Naive B cell (primary cell): ENCODE measurements around the gene SHQ1. TPM values are rescaled to one million over a fixed set of nuclear protein-coding genes. Genes with fewer than 3 reads are reported as not detected.

Experiments used
- ATAC-seq, 2 donors: fragments of 150-1000 bp; cut with Tn5 transposase; 2 replicates each; pipeline ENCODE4 v1.10.0; 2021; ENCODE audit warnings: low read depth in 2 of 2, mild to moderate bottlenecking in 2 of 2, moderate library complexity in 2 of 2
- DNase-seq: peaks from one replicate; pipeline ENCODE4 v3.0.0; 2022
- H3K27ac Mint-ChIP-seq, 6 donors: one replicate each; pipeline ENCODE4 v1.8.0; 2020 to 2022; ENCODE audit warnings: mild to moderate bottlenecking in 6 of 6, mixed read lengths in 6 of 6, moderate library complexity in 5 of 6, inconsistent platforms in 2 of 6
- H3K27me3 Mint-ChIP-seq, 3 donors: one replicate each; pipeline ENCODE4 v1.8.0; 2021 to 2022; ENCODE audit warnings: mixed read lengths in 3 of 3, mild to moderate bottlenecking in 1 of 3
- H3K36me3 Mint-ChIP-seq, 2 donors: one replicate each; pipeline ENCODE4 v1.8.0; 2020 to 2022; ENCODE audit warnings: mixed read lengths in 2 of 2, inconsistent platforms in 1 of 2, mild to moderate bottlenecking in 1 of 2
- H3K4me1 Mint-ChIP-seq, 3 donors: one replicate each; pipeline ENCODE4 v1.8.0; 2020 to 2022; ENCODE audit warnings: mixed read lengths in 3 of 3, inconsistent platforms in 1 of 3, mild to moderate bottlenecking in 1 of 3, moderate library complexity in 1 of 3
- H3K4me3 Mint-ChIP-seq, 8 donors: one replicate each; pipeline ENCODE4 v1.8.0; 2020 to 2022; ENCODE audit warnings: mild to moderate bottlenecking in 8 of 8, mixed read lengths in 8 of 8, moderate library complexity in 8 of 8, inconsistent platforms in 2 of 8
- H3K9me3 Mint-ChIP-seq, 7 donors: one replicate each; pipeline ENCODE4 v1.8.0; 2020 to 2022; ENCODE audit warnings: mixed read lengths in 7 of 7, mild to moderate bottlenecking in 5 of 7, inconsistent platforms in 2 of 7, moderate library complexity in 1 of 7
- polyA plus RNA-seq, 6 donors: library from polyadenylated mRNA; unstranded; fragments of 300-500 nt; fragmentation: Illumina TruSeq; gene quantifications; one replicate each; pipeline ENCODE4 v1.2.3, GENCODE V29; 2021; ENCODE audit warnings: low read depth in 6 of 6

Gene SHQ1
- polyA plus RNA-seq, 6 donors from 2014 or later, result 9.6 to 19.4 (median 14.6) TPM

DNA sequence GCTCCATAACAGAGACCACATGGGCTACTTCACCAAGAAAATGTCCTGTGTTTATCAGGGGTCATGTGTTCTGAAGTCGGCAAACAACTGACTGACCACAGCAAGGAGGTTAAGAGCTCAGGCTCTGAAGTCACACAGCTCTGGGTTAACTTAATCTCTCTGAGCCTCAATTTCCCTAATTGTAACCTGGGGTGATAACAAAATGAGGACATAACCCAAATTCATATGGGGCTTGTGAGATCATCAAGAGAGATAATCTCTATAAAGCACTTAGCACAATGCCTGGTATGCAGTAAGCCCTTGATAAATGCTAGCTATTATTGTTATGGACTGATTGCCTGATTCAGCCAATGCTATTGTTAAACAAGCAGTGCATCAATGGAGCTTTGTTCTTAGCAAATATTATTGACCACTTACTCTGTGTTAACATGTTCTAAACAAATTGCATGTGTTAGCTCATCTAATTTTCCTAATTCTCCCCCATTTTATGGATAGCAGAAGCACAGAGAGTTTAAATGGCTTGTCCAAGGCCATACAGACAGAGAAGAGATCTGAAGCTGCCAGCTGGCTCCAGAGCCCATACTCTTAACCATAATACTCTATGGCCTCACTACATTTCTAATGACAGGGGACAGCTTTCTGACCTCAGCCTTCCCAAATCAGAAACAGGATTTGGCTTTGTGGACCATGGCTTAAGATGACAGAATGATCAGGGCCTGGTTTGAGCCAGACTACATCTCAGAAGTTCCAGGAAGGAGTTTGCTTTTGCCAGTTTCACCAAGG lies 78.3 kb downstream of the SHQ1 start:
- peaks cover 14 to 16% of the 10 kb centered on the region in 2 donors for H3K36me3 Mint-ChIP-seq

GRCh38 chr3:72768936-72769335 lies 79.3 kb downstream of the SHQ1 start:
- DNase-seq (no peak), ATAC-seq (no peak)
- H3K27ac Mint-ChIP-seq, result no peak overlapping the region
- peaks cover 0 to 15% (median 0%) of the 10 kb centered on the region in 3 donors for H3K4me1 Mint-ChIP-seq
- H3K36me3 Mint-ChIP-seq, result peaks cover 16% of the 10 kb centered on the region in 2 donors
- H3K27me3 Mint-ChIP-seq, result peaks cover 23 to 44% (median 44%) of the 10 kb centered on the region in 3 donors
- H3K4me3 Mint-ChIP-seq, result no peak overlapping the region
- no peaks in the 10 kb centered on the region for H3K9me3 Mint-ChIP-seq

More for the DNA sequence above, 78.3 kb downstream of the SHQ1 start:
- no peaks in the 10 kb centered on the region for H3K9me3 Mint-ChIP-seq
- ATAC-seq (no peak), DNase-seq (no peak)
- no peak overlapping the region for H3K4me3 Mint-ChIP-seq
- H3K27ac Mint-ChIP-seq, result no peak overlapping the region
- peaks cover 19 to 36% (median 34%) of the 10 kb centered on the region in 3 donors for H3K27me3 Mint-ChIP-seq
- H3K4me1 Mint-ChIP-seq, result peaks cover 0 to 15% (median 0%) of the 10 kb centered on the region in 3 donors

- no peak overlapping the region for H3K4me3 Mint-ChIP-seq
- H3K36me3 Mint-ChIP-seq, result peaks cover 17 to 21% of the 10 kb centered on the region in 2 donors
- H3K9me3 Mint-ChIP-seq, result no peaks in the 10 kb centered on the region
- peaks cover 27 to 49% (median 48%) of the 10 kb centered on the region in 3 donors for H3K27me3 Mint-ChIP-seq
- no peak overlapping the region for H3K27ac Mint-ChIP-seq
- no peak for ATAC-seq
- H3K4me1 Mint-ChIP-seq, result peaks cover 0 to 15% (median 0%) of the 10 kb centered on the region in 3 donors
- DNase-seq, result no peak
Measured at GRCh38 chr3:72768481-72768880, 79.8 kb downstream of the SHQ1 start.

DNA sequence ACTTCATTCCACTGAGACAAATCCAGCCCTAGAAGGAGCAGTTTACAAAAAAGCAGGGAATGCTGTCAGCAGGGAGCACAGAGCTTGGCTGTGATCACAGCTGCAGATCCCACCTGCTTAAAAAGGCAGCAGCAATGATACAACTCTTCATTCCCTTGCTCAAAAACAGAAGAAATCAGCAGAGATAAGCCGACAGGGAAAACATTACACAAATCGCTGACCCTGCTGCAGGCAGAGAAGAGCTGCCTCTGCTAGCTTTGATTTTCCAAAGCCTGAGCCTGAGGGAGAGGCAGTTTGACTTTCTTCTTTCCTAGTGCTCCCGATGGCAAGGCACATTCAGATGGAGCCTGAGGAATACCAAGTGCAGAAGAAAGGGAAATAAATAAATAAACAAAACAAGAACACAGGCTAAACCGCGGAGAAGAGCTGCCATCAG lies 80.2 kb downstream of the SHQ1 start:
- Mint-ChIP-seq H3K27me3 (peaks cover 31 to 53% (median 53%) of the 10 kb centered on the region in 3 donors), H3K36me3 (peaks cover 21% of the 10 kb centered on the region in 2 donors), H3K4me1 (peaks cover 0 to 15% (median 0%) of the 10 kb centered on the region in 3 donors), H3K9me3 (no peaks in the 10 kb centered on the region), H3K27ac (no peak overlapping the region), H3K4me3 (no peak overlapping the region)
- ATAC-seq (no peak), DNase-seq (no peak)

DNA sequence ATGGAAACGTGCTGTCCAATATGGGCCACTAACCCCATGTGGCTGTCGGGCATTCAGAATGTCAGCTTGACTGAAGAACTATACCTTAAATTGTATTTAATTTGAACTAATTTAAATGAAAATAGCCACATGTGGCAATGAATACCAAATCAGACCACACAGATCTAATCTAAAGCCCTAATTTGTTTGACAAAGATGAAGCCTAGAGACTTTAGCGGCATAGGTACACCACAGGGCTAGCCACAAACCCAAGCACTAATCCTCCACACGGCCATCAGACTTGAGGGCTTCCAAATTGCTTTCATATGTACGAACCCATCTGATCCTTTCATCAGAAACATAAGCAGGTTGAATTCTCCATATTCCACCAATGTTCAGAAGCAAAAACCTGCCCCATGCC lies 81.4 kb downstream of the SHQ1 start:
- no peak for DNase-seq
- Mint-ChIP-seq H3K9me3 (no peaks in the 10 kb centered on the region), H3K27ac (no peak overlapping the region), H3K36me3 (peaks cover 21 to 24% of the 10 kb centered on the region in 2 donors), H3K27me3 (peaks cover 43 to 65% (median 61%) of the 10 kb centered on the region in 3 donors), H3K4me3 (no peak overlapping the region), H3K4me1 (peaks cover 0 to 15% (median 0%) of the 10 kb centered on the region in 3 donors)
- ATAC-seq, result no peak

- Mint-ChIP-seq H3K27me3 (peaks cover 41 to 67% (median 64%) of the 10 kb centered on the region in 3 donors), H3K4me3 (no peak overlapping the region), H3K36me3 (peaks cover 16 to 17% of the 10 kb centered on the region in 2 donors), H3K9me3 (no peaks in the 10 kb centered on the region), H3K27ac (no peak overlapping the region), H3K4me1 (peaks cover 3 to 7% (median 7%) of the 10 kb centered on the region in 3 donors)
- DNase-seq, result no peak
- no peak for ATAC-seq
Measured at GRCh38 chr3:72763751-72764440, 84.3 kb downstream of the SHQ1 start.

DNA sequence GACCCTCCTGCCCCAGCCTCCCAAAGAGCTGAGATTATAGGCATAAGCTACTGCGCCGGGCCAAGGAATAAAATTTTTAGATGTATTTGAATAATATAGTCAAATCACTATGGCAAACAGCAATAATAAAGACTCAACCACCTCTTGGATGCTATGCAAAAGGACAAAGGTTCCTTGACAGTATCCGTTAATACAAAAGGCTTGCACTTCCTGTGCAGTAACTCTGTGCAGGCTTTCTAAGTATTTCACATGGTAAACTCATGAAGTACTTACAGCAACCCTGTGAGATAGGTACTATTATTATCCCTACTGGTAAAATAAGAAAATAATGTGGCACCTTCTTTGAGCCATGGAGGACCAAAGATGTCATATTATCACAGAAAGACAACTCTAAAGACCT lies 86.8 kb downstream of the SHQ1 start:
- H3K27me3 Mint-ChIP-seq, result peaks cover 43 to 62% (median 59%) of the 10 kb centered on the region in 3 donors
- H3K27ac Mint-ChIP-seq, result no peak overlapping the region
- H3K4me1 Mint-ChIP-seq, result peaks cover 19 to 27% (median 25%) of the 10 kb centered on the region in 3 donors
- peak overlapping the region in 1 of 8 donors; percentile 57 for H3K4me3 Mint-ChIP-seq
- no peak for ATAC-seq
- DNase-seq, result no peak
- peaks cover 0 to 1% (median 0%) of the 10 kb centered on the region in 7 donors for H3K9me3 Mint-ChIP-seq
- H3K36me3 Mint-ChIP-seq, result peaks cover 12 to 14% of the 10 kb centered on the region in 2 donors

DNA sequence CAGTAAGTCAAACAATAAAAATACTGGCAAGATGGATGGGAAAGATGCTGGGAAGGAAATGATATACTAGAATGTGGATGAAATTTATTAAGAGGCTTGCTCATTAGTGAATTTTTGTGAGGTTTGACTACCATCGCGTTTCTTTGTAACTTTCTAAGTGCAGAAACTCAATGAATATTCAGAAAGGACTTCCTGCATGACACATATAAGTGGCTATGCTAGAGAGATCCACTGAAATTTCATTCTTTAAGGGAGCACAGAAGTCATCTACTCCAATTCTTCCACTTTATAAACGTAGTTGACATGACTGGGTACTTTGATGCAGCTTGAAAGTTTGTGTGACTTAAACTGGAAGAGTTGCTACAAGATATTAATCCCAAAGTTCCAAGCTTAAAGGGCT lies 88.0 kb downstream of the SHQ1 start:
- no peak overlapping the region for H3K4me3 Mint-ChIP-seq
- H3K27ac Mint-ChIP-seq, result no peak overlapping the region
- peaks cover 39 to 58% (median 55%) of the 10 kb centered on the region in 3 donors for H3K27me3 Mint-ChIP-seq
- peaks cover 0 to 1% (median 0%) of the 10 kb centered on the region in 7 donors for H3K9me3 Mint-ChIP-seq
- ATAC-seq (no peak), DNase-seq (no peak)
- H3K4me1 Mint-ChIP-seq, result peaks cover 15 to 38% (median 37%) of the 10 kb centered on the region in 3 donors
- peaks cover 8 to 12% of the 10 kb centered on the region in 2 donors for H3K36me3 Mint-ChIP-seq

DNA sequence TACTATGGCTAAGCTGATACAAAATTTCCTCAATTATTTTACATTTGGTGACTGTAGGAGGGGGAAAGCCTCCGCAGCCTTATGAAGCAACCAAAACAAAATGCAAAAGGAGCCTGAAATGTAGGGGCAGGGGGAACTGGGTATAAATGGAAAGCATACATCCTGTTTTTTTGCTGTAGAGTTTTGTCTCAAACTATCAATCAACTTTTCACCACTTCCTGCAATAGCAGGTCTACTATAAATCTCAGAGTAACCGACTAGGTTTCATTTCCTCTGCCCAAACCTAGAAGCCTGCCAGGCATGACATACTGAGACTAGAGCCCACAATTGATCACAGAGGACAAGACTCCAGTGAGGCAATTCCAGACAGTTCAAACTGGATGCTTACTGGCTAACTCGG lies 91.3 kb downstream of the SHQ1 start:
- Mint-ChIP-seq H3K27me3 (peaks cover 38 to 52% (median 50%) of the 10 kb centered on the region in 3 donors), H3K9me3 (peaks cover 0 to 1% (median 0%) of the 10 kb centered on the region in 7 donors), H3K4me1 (peaks cover 15 to 46% (median 45%) of the 10 kb centered on the region in 3 donors), H3K36me3 (peaks cover 0 to 15% of the 10 kb centered on the region in 2 donors), H3K4me3 (peak overlapping the region; percentile 1 to 89 (median 64)), H3K27ac (peak overlapping the region in 5 of 6 donors; percentile 7 to 76 (median 35))
- ATAC-seq, result peak; percentile 99 to 100
- peak; percentile 84 for DNase-seq

- H3K9me3 Mint-ChIP-seq, result peaks cover 0 to 1% (median 0%) of the 10 kb centered on the region in 7 donors
- ATAC-seq (no peak), DNase-seq (no peak)
- no peak overlapping the region for H3K4me3 Mint-ChIP-seq
- peaks cover 35 to 48% (median 43%) of the 10 kb centered on the region in 3 donors for H3K27me3 Mint-ChIP-seq
- H3K36me3 Mint-ChIP-seq, result peaks cover under 1 to 24% of the 10 kb centered on the region in 2 donors
- H3K27ac Mint-ChIP-seq, result peak overlapping the region in 1 of 6 donors; percentile 28
- H3K4me1 Mint-ChIP-seq, result peaks cover 15 to 52% (median 45%) of the 10 kb centered on the region in 3 donors
Measured at GRCh38 chr3:72754582-72754981, 93.7 kb downstream of the SHQ1 start.

DNA sequence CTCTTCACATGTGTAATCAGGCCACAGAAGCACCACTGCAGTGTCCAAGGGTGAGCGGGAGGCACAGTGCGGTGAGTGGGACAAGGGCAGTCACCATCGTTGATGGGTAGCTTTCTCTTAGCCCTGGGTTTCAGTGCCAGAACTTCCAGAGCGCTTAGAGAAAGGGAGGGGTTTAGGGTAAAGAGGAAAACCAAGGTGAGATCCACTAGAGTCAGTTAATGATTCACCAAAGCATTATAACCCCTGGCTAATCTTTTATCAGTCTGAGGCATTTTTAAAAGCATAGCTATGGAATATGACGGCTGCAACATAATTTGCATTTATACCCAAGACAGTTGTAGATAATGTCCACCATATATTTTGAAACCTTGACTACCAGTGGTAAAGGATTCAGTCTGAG lies 94.8 kb downstream of the SHQ1 start:
- H3K27ac Mint-ChIP-seq, result no peak overlapping the region
- peaks cover 11 to 23% of the 10 kb centered on the region in 2 donors for H3K36me3 Mint-ChIP-seq
- DNase-seq (no peak), ATAC-seq (no peak)
- H3K4me3 Mint-ChIP-seq, result no peak overlapping the region
- peaks cover 0 to 1% (median 0%) of the 10 kb centered on the region in 7 donors for H3K9me3 Mint-ChIP-seq
- H3K27me3 Mint-ChIP-seq, result peaks cover 34 to 51% (median 49%) of the 10 kb centered on the region in 3 donors
- peaks cover 10 to 46% (median 42%) of the 10 kb centered on the region in 3 donors for H3K4me1 Mint-ChIP-seq

GRCh38 chr3:72750405-72750965 lies 97.8 kb downstream of the SHQ1 start:
- no peak for ATAC-seq
- peaks cover 58 to 71% (median 62%) of the 10 kb centered on the region in 3 donors for H3K27me3 Mint-ChIP-seq
- no peak overlapping the region for H3K4me3 Mint-ChIP-seq

GRCh38 chr3:72748659-72749058 lies 99.6 kb downstream of the SHQ1 start:
- peak overlapping the region in 1 of 6 donors; percentile 15 for H3K27ac Mint-ChIP-seq
- ATAC-seq (no peak), DNase-seq (no peak)
- H3K4me1 Mint-ChIP-seq, result peaks cover 6 to 14% (median 10%) of the 10 kb centered on the region in 3 donors
- H3K4me3 Mint-ChIP-seq, result no peak overlapping the region
- no peaks in the 10 kb centered on the region for H3K9me3 Mint-ChIP-seq
- H3K36me3 Mint-ChIP-seq, result peaks cover 24 to 27% of the 10 kb centered on the region in 2 donors
- peaks cover 53 to 63% (median 56%) of the 10 kb centered on the region in 3 donors for H3K27me3 Mint-ChIP-seq

More at GRCh38 chr3:72750405-72750965, 97.8 kb downstream of the SHQ1 start:
- DNase-seq, result no peak
- peaks cover 27 to 32% of the 10 kb centered on the region in 2 donors for H3K36me3 Mint-ChIP-seq
- H3K9me3 Mint-ChIP-seq, result no peaks in the 10 kb centered on the region
- peaks cover 3 to 20% (median 16%) of the 10 kb centered on the region in 3 donors for H3K4me1 Mint-ChIP-seq
- H3K27ac Mint-ChIP-seq, result no peak overlapping the region
